ENCODE data around the gene HIC1.

Gene HIC1

GRCh38 chr17:2082003-2082781, 27.3 kb downstream of the HIC1 start:
- H3K4me1 ChIP-seq (ENCODE audit: control insufficient read depth, insufficient read depth, low read length): peaks cover 40% of the 10 kb centered on the region
- no peaks in the 10 kb centered on the region for H3K27me3 ChIP-seq (ENCODE audit: control insufficient read depth, insufficient read depth, low read length)
- H3K36me3 ChIP-seq (ENCODE audit: control insufficient read depth, insufficient read depth, low read length): peaks cover 8% of the 10 kb centered on the region
- H3K9ac ChIP-seq (ENCODE audit: low read length): no peak overlapping the region
- H3K4me3 ChIP-seq (ENCODE audit: low read length): no peak overlapping the region
- no peaks in the 10 kb centered on the region for H3K9me3 ChIP-seq (ENCODE audit: control insufficient read depth, low read length)

GRCh38 chr17:2083613-2084035, 28.7 kb downstream of the HIC1 start:
- Histone ChIP-seq H3K27me3 (ENCODE audit: control insufficient read depth, insufficient read depth, low read length) (no peaks in the 10 kb centered on the region), H3K36me3 (ENCODE audit: control insufficient read depth, insufficient read depth, low read length) (peaks cover 8% of the 10 kb centered on the region), H3K9me3 (ENCODE audit: control insufficient read depth, low read length) (no peaks in the 10 kb centered on the region), H3K4me1 (ENCODE audit: control insufficient read depth, insufficient read depth, low read length) (peaks cover 49% of the 10 kb centered on the region), H3K4me3 (ENCODE audit: low read length) (no peak overlapping the region), H3K9ac (ENCODE audit: low read length) (peak overlapping the region; percentile 58)

GRCh38 chr17:2084036-2084765, 29.3 kb downstream of the HIC1 start:
- no peaks in the 10 kb centered on the region for H3K9me3 ChIP-seq (ENCODE audit: control insufficient read depth, low read length)
- H3K9ac ChIP-seq (ENCODE audit: low read length): peak overlapping the region; percentile 58
- no peak overlapping the region for H3K4me3 ChIP-seq (ENCODE audit: low read length)
- peaks cover 8% of the 10 kb centered on the region for H3K36me3 ChIP-seq (ENCODE audit: control insufficient read depth, insufficient read depth, low read length)
- H3K4me1 ChIP-seq (ENCODE audit: control insufficient read depth, insufficient read depth, low read length): peaks cover 55% of the 10 kb centered on the region
- H3K27me3 ChIP-seq (ENCODE audit: control insufficient read depth, insufficient read depth, low read length): no peaks in the 10 kb centered on the region

GRCh38 chr17:2084766-2085647, 30.1 kb downstream of the HIC1 start:
- Histone ChIP-seq H3K9me3 (ENCODE audit: control insufficient read depth, low read length) (no peaks in the 10 kb centered on the region), H3K36me3 (ENCODE audit: control insufficient read depth, insufficient read depth, low read length) (peaks cover 8% of the 10 kb centered on the region), H3K9ac (ENCODE audit: low read length) (peak overlapping the region; percentile 58), H3K4me1 (ENCODE audit: control insufficient read depth, insufficient read depth, low read length) (peaks cover 57% of the 10 kb centered on the region), H3K27me3 (ENCODE audit: control insufficient read depth, insufficient read depth, low read length) (no peaks in the 10 kb centered on the region), H3K4me3 (ENCODE audit: low read length) (no peak overlapping the region)

- no peaks in the 10 kb centered on the region for H3K9me3 ChIP-seq (ENCODE audit: control insufficient read depth, low read length)
- H3K9ac ChIP-seq (ENCODE audit: low read length): no peak overlapping the region
- peaks cover 8% of the 10 kb centered on the region for H3K36me3 ChIP-seq (ENCODE audit: control insufficient read depth, insufficient read depth, low read length)
- H3K4me1 ChIP-seq (ENCODE audit: control insufficient read depth, insufficient read depth, low read length): peaks cover 57% of the 10 kb centered on the region
- H3K4me3 ChIP-seq (ENCODE audit: low read length): no peak overlapping the region
- H3K27me3 ChIP-seq (ENCODE audit: control insufficient read depth, insufficient read depth, low read length): no peaks in the 10 kb centered on the region
Observed at GRCh38 chr17:2085648-2085949, 30.7 kb downstream of the HIC1 start.

GRCh38 chr17:2086306-2086705, 31.4 kb downstream of the HIC1 start:
- H3K9ac ChIP-seq (ENCODE audit: low read length): no peak overlapping the region

GRCh38 chr17:2087597-2088211, 32.8 kb downstream of the HIC1 start:
- H3K36me3 ChIP-seq (ENCODE audit: control insufficient read depth, insufficient read depth, low read length): no peaks in the 10 kb centered on the region
- no peaks in the 10 kb centered on the region for H3K9me3 ChIP-seq (ENCODE audit: control insufficient read depth, low read length)
- H3K4me3 ChIP-seq (ENCODE audit: low read length): no peak overlapping the region
- H3K9ac ChIP-seq (ENCODE audit: low read length): no peak overlapping the region
- peaks cover 65% of the 10 kb centered on the region for H3K4me1 ChIP-seq (ENCODE audit: control insufficient read depth, insufficient read depth, low read length)
- H3K27me3 ChIP-seq (ENCODE audit: control insufficient read depth, insufficient read depth, low read length): no peaks in the 10 kb centered on the region

More at GRCh38 chr17:2086306-2086705, 31.4 kb downstream of the HIC1 start:
- Histone ChIP-seq H3K4me1 (ENCODE audit: control insufficient read depth, insufficient read depth, low read length) (peaks cover 63% of the 10 kb centered on the region), H3K36me3 (ENCODE audit: control insufficient read depth, insufficient read depth, low read length) (peaks cover 2% of the 10 kb centered on the region), H3K4me3 (ENCODE audit: low read length) (no peak overlapping the region), H3K27me3 (ENCODE audit: control insufficient read depth, insufficient read depth, low read length) (no peaks in the 10 kb centered on the region), H3K9me3 (ENCODE audit: control insufficient read depth, low read length) (no peaks in the 10 kb centered on the region)

GRCh38 chr17:2089021-2089422, 34.1 kb downstream of the HIC1 start:
- Histone ChIP-seq H3K36me3 (ENCODE audit: control insufficient read depth, insufficient read depth, low read length) (no peaks in the 10 kb centered on the region), H3K9ac (ENCODE audit: low read length) (peak overlapping the region; percentile 57)

GRCh38 chr17:2090210-2090641, 35.3 kb downstream of the HIC1 start:
- Histone ChIP-seq H3K36me3 (ENCODE audit: control insufficient read depth, insufficient read depth, low read length) (no peaks in the 10 kb centered on the region), H3K9ac (ENCODE audit: low read length) (peak overlapping the region; percentile 57), H3K4me3 (ENCODE audit: low read length) (no peak overlapping the region), H3K4me1 (ENCODE audit: control insufficient read depth, insufficient read depth, low read length) (peaks cover 57% of the 10 kb centered on the region), H3K9me3 (ENCODE audit: control insufficient read depth, low read length) (no peaks in the 10 kb centered on the region), H3K27me3 (ENCODE audit: control insufficient read depth, insufficient read depth, low read length) (no peaks in the 10 kb centered on the region)

More at GRCh38 chr17:2089021-2089422, 34.1 kb downstream of the HIC1 start:
- H3K27me3 ChIP-seq (ENCODE audit: control insufficient read depth, insufficient read depth, low read length): no peaks in the 10 kb centered on the region
- peak overlapping the region; percentile 5 for H3K4me3 ChIP-seq (ENCODE audit: low read length)
- H3K9me3 ChIP-seq (ENCODE audit: control insufficient read depth, low read length): no peaks in the 10 kb centered on the region
- peaks cover 59% of the 10 kb centered on the region for H3K4me1 ChIP-seq (ENCODE audit: control insufficient read depth, insufficient read depth, low read length)

GRCh38 chr17:2090804-2091534, 36.1 kb downstream of the HIC1 start:
- peaks cover 53% of the 10 kb centered on the region for H3K4me1 ChIP-seq (ENCODE audit: control insufficient read depth, insufficient read depth, low read length)
- H3K9me3 ChIP-seq (ENCODE audit: control insufficient read depth, low read length): no peaks in the 10 kb centered on the region
- no peak overlapping the region for H3K9ac ChIP-seq (ENCODE audit: low read length)
- H3K4me3 ChIP-seq (ENCODE audit: low read length): no peak overlapping the region
- no peaks in the 10 kb centered on the region for H3K36me3 ChIP-seq (ENCODE audit: control insufficient read depth, insufficient read depth, low read length)
- H3K27me3 ChIP-seq (ENCODE audit: control insufficient read depth, insufficient read depth, low read length): no peaks in the 10 kb centered on the region

- Histone ChIP-seq H3K36me3 (ENCODE audit: control insufficient read depth, insufficient read depth, low read length) (no peaks in the 10 kb centered on the region), H3K27me3 (ENCODE audit: control insufficient read depth, insufficient read depth, low read length) (no peaks in the 10 kb centered on the region), H3K9me3 (ENCODE audit: control insufficient read depth, low read length) (no peaks in the 10 kb centered on the region), H3K4me3 (ENCODE audit: low read length) (no peak overlapping the region), H3K9ac (ENCODE audit: low read length) (no peak overlapping the region), H3K4me1 (ENCODE audit: control insufficient read depth, insufficient read depth, low read length) (peaks cover 49% of the 10 kb centered on the region)
Observed at GRCh38 chr17:2092253-2092652, 37.4 kb downstream of the HIC1 start.

All from mucosa of stomach (tissue), 1 donor.